K562 (cell line): ENCODE results near the gene PDE6B. TPM values are rescaled to one million over a fixed set of nuclear protein-coding genes. Genes with fewer than 3 reads are reported as not detected.

Source experiments
- TAF9B ChIP-seq: fragments of 450-650 bp; IDR thresholded peaks from 2 replicates; pipeline ENCODE4 v1.6.1; 2018; ENCODE audit warnings: mild to moderate bottlenecking; ENCODE audit not compliant: partially characterized antibody
- ZNF766 ChIP-seq: fragments of 200-800 bp; sonication (Bioruptor generic); conservative IDR thresholded peaks from 2 replicates; pipeline ENCODE4 v1.6.1; 2016; ENCODE audit warnings: missing genetic modification characterization, missing compliant biosample characterization
- polyA plus RNA-seq, 8 experiments: library from polyadenylated mRNA; depleted of rRNA in 4 of 8; stranded (reverse) in 5 of 8; unstranded in 3 of 8; fragments of >200 nt; fragmentation: Nextera tagmentation in 2 of 8; fragmentation: Illumina TruSeq in 1 of 8; extraction: Ambion mirVana in 2 of 8; extraction: Trizol in 1 of 8; gene quantifications; 2 replicates each; pipeline versions ENCODE4 v1.2.1 to v1.2.3, GENCODE V29; 2011 to 2014; ENCODE audit warnings: inconsistent platforms in 1 of 8, missing spikeins in 1 of 8
- total RNA-seq, 7 experiments: library from RNA; depleted of rRNA in 6 of 7; stranded (reverse); fragments of >200 nt in 6 of 7; fragmentation: Illumina TruSeq in 2 of 7; extraction: Trizol in 2 of 7; gene quantifications; 2 replicates each; pipeline versions ENCODE4 v1.2.1 to v1.2.3, GENCODE V29; 2011 to 2021; ENCODE audit warnings: low replicate concordance in 1 of 7
- TF ChIP-seq, protein P1 (sequence below): fragments of 450-650 bp; IDR thresholded peaks from 2 replicates; pipeline ENCODE4 v1.6.1; 2016; ENCODE audit warnings: mild to moderate bottlenecking, moderate library complexity
- TF ChIP-seq, protein P2 (sequence below): sonication (generic); formaldehyde crosslinking; IDR thresholded peaks from 2 replicates; pipeline ENCODE4 v1.8.0; 2022; ENCODE audit warnings: mild to moderate bottlenecking, missing genetic modification reagents
- TF ChIP-seq, protein P3 (sequence below): fragments of 450-650 bp; formaldehyde crosslinking; IDR thresholded peaks from 2 replicates; pipeline ENCODE4 v1.4.0; 2020; ENCODE audit warnings: mild to moderate bottlenecking
- TF ChIP-seq, protein P4 (sequence below): sonication (generic); formaldehyde crosslinking; IDR thresholded peaks from 2 replicates; pipeline ENCODE4 v1.8.0; 2023; ENCODE audit warnings: mild to moderate bottlenecking, missing genetic modification reagents

Gene PDE6B
- total and polyA plus RNA-seq, 9 of the 15 experiments (the other 6 are each of a cell fraction or from before 2014, with no cell fraction given) = 0.04 TPM; not detected in 8

DNA sequence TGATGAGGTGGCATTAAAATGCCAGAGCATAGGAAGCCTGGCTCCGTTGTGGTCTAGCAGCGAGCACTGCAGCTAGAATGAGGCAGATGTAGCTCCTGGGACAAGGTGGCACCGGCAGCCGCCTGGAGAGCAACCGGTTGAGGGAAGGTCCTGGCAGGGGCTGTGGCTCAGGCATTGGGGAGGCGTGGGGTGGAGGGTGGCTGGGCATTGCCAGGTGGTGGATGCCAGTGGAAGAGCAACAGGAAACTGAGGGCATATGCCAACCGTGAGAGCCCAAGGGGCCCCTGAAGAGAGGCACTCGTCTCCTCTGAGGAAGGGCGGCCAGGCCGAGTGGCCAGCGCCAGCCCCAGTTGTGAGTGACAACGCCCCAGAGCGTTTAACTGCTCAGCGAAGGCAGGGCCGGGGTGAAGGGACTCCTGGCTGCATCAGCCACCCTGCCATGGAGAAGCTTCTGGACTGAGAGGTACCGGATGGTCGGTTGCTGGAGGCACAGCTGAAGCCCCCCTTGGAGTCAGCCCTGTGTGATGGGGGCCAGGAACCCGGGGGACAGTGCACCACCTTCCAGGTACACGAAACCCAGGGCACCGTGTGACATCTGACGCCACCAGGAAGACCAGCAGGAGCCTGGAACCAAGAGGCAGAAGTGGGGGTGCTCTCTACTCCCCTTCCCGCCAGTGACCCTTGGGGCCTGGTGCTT lies 13.2 kb upstream of the PDE6B start (continued):
- TF ChIP-seq, protein P1, sequence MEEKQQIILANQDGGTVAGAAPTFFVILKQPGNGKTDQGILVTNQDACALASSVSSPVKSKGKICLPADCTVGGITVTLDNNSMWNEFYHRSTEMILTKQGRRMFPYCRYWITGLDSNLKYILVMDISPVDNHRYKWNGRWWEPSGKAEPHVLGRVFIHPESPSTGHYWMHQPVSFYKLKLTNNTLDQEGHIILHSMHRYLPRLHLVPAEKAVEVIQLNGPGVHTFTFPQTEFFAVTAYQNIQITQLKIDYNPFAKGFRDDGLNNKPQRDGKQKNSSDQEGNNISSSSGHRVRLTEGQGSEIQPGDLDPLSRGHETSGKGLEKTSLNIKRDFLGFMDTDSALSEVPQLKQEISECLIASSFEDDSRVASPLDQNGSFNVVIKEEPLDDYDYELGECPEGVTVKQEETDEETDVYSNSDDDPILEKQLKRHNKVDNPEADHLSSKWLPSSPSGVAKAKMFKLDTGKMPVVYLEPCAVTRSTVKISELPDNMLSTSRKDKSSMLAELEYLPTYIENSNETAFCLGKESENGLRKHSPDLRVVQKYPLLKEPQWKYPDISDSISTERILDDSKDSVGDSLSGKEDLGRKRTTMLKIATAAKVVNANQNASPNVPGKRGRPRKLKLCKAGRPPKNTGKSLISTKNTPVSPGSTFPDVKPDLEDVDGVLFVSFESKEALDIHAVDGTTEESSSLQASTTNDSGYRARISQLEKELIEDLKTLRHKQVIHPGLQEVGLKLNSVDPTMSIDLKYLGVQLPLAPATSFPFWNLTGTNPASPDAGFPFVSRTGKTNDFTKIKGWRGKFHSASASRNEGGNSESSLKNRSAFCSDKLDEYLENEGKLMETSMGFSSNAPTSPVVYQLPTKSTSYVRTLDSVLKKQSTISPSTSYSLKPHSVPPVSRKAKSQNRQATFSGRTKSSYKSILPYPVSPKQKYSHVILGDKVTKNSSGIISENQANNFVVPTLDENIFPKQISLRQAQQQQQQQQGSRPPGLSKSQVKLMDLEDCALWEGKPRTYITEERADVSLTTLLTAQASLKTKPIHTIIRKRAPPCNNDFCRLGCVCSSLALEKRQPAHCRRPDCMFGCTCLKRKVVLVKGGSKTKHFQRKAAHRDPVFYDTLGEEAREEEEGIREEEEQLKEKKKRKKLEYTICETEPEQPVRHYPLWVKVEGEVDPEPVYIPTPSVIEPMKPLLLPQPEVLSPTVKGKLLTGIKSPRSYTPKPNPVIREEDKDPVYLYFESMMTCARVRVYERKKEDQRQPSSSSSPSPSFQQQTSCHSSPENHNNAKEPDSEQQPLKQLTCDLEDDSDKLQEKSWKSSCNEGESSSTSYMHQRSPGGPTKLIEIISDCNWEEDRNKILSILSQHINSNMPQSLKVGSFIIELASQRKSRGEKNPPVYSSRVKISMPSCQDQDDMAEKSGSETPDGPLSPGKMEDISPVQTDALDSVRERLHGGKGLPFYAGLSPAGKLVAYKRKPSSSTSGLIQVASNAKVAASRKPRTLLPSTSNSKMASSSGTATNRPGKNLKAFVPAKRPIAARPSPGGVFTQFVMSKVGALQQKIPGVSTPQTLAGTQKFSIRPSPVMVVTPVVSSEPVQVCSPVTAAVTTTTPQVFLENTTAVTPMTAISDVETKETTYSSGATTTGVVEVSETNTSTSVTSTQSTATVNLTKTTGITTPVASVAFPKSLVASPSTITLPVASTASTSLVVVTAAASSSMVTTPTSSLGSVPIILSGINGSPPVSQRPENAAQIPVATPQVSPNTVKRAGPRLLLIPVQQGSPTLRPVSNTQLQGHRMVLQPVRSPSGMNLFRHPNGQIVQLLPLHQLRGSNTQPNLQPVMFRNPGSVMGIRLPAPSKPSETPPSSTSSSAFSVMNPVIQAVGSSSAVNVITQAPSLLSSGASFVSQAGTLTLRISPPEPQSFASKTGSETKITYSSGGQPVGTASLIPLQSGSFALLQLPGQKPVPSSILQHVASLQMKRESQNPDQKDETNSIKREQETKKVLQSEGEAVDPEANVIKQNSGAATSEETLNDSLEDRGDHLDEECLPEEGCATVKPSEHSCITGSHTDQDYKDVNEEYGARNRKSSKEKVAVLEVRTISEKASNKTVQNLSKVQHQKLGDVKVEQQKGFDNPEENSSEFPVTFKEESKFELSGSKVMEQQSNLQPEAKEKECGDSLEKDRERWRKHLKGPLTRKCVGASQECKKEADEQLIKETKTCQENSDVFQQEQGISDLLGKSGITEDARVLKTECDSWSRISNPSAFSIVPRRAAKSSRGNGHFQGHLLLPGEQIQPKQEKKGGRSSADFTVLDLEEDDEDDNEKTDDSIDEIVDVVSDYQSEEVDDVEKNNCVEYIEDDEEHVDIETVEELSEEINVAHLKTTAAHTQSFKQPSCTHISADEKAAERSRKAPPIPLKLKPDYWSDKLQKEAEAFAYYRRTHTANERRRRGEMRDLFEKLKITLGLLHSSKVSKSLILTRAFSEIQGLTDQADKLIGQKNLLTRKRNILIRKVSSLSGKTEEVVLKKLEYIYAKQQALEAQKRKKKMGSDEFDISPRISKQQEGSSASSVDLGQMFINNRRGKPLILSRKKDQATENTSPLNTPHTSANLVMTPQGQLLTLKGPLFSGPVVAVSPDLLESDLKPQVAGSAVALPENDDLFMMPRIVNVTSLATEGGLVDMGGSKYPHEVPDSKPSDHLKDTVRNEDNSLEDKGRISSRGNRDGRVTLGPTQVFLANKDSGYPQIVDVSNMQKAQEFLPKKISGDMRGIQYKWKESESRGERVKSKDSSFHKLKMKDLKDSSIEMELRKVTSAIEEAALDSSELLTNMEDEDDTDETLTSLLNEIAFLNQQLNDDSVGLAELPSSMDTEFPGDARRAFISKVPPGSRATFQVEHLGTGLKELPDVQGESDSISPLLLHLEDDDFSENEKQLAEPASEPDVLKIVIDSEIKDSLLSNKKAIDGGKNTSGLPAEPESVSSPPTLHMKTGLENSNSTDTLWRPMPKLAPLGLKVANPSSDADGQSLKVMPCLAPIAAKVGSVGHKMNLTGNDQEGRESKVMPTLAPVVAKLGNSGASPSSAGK = no peak
- TF ChIP-seq, protein P2, sequence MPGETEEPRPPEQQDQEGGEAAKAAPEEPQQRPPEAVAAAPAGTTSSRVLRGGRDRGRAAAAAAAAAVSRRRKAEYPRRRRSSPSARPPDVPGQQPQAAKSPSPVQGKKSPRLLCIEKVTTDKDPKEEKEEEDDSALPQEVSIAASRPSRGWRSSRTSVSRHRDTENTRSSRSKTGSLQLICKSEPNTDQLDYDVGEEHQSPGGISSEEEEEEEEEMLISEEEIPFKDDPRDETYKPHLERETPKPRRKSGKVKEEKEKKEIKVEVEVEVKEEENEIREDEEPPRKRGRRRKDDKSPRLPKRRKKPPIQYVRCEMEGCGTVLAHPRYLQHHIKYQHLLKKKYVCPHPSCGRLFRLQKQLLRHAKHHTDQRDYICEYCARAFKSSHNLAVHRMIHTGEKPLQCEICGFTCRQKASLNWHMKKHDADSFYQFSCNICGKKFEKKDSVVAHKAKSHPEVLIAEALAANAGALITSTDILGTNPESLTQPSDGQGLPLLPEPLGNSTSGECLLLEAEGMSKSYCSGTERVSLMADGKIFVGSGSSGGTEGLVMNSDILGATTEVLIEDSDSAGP (CRISPR knock-in tag) = no peak
- TF ChIP-seq ZNF766 (CRISPR knock-in tag) (no peak), TAF9B (no peak)
- TF ChIP-seq, protein P3, sequence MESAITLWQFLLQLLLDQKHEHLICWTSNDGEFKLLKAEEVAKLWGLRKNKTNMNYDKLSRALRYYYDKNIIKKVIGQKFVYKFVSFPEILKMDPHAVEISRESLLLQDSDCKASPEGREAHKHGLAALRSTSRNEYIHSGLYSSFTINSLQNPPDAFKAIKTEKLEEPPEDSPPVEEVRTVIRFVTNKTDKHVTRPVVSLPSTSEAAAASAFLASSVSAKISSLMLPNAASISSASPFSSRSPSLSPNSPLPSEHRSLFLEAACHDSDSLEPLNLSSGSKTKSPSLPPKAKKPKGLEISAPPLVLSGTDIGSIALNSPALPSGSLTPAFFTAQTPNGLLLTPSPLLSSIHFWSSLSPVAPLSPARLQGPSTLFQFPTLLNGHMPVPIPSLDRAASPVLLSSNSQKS (CRISPR knock-in tag) = no peak
- TF ChIP-seq, protein P4, sequence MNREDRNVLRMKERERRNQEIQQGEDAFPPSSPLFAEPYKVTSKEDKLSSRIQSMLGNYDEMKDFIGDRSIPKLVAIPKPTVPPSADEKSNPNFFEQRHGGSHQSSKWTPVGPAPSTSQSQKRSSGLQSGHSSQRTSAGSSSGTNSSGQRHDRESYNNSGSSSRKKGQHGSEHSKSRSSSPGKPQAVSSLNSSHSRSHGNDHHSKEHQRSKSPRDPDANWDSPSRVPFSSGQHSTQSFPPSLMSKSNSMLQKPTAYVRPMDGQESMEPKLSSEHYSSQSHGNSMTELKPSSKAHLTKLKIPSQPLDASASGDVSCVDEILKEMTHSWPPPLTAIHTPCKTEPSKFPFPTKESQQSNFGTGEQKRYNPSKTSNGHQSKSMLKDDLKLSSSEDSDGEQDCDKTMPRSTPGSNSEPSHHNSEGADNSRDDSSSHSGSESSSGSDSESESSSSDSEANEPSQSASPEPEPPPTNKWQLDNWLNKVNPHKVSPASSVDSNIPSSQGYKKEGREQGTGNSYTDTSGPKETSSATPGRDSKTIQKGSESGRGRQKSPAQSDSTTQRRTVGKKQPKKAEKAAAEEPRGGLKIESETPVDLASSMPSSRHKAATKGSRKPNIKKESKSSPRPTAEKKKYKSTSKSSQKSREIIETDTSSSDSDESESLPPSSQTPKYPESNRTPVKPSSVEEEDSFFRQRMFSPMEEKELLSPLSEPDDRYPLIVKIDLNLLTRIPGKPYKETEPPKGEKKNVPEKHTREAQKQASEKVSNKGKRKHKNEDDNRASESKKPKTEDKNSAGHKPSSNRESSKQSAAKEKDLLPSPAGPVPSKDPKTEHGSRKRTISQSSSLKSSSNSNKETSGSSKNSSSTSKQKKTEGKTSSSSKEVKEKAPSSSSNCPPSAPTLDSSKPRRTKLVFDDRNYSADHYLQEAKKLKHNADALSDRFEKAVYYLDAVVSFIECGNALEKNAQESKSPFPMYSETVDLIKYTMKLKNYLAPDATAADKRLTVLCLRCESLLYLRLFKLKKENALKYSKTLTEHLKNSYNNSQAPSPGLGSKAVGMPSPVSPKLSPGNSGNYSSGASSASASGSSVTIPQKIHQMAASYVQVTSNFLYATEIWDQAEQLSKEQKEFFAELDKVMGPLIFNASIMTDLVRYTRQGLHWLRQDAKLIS (CRISPR knock-in tag) = no peak
